HG03432 (cell line): ENCODE measurements around the gene HSPB1.
A peak's percentile ranks its signal among the peaks of the same experiment; 100 is the strongest.
"Not testable (repeated sequence)": the region's sequence is repeated elsewhere in the genome, so short reads cannot be mapped to it uniquely, and the experiment has no call there.

Experiments
- ATAC-seq: cut with Tn5 transposase; IDR thresholded peaks from one replicate; pipeline ENCODE4 v1.9.1; 2021; ENCODE audit warnings: mild to moderate bottlenecking, moderate library complexity; ENCODE audit not compliant: unreplicated experiment

HSPB1 gene

DNA sequence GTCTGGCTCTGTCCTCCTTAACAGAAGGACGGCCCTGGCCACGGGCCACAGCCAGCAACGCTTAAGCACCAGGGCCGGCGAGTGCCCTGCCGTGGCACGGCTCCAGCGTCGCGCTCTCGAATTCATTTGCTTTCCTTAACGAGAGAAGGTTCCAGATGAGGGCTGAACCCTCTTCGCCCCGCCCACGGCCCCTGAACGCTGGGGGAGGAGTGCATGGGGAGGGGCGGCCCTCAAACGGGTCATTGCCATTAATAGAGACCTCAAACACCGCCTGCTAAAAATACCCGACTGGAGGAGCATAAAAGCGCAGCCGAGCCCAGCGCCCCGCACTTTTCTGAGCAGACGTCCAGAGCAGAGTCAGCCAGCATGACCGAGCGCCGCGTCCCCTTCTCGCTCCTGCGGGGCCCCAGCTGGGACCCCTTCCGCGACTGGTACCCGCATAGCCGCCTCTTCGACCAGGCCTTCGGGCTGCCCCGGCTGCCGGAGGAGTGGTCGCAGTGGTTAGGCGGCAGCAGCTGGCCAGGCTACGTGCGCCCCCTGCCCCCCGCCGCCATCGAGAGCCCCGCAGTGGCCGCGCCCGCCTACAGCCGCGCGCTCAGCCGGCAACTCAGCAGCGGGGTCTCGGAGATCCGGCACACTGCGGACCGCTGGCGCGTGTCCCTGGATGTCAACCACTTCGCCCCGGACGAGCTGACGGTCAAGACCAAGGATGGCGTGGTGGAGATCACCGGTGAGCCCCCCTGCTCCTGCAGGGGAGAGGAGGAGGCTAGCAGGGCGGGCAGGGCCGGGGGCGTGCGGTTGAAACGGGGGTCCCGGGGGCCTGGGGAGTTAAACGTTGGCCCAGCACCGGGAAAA, at the start of gene HSPB1:
HSPB1 (plus strand) TSS at position 327 of the 855 bp plus-strand sequence; CDS start at position 367, 40 bp downstream.
- peak; percentile 76 for ATAC-seq

DNA sequence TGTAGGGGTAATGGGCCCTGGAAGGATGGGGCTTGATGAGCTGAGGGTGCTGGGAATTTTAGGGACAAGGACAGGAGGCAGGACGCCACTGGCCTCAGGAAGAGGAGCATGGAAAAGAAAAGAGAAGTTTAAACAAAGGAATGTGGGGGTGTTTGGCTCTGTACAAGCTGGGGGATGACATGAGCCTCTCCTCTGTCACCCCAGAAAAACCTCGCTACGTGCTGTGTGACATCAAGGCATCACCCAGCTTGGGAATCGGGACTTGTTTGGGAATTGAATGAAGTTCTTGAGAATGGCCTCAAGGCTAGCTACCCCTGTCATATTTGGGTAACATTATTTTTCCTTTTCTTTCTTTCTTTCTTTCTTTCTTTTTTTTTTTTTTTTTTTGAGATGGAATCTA, 47.7 kb upstream of the HSPB1 start:
- no peak for ATAC-seq

DNA sequence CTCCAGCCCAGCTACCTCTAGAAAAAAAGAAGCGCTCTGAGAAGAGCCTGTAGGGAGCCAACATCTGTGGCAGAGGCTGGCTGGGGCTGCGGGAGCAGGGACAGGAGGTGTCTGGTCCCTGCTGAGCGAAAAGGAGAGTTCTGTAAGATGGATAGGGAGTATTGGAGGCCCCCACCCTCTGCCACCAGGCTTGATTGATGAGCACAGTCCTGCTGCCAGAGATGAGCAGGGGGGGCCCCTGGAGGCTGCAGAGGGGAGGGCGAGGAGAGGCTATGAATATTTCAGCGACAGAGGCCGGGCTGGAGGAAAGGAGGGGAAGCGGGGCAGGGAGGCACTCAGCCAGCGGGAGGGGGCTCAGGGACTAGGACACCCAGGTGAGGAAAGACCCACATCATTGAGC, 44.5 kb upstream of the HSPB1 start:
- ATAC-seq, result no peak

DNA sequence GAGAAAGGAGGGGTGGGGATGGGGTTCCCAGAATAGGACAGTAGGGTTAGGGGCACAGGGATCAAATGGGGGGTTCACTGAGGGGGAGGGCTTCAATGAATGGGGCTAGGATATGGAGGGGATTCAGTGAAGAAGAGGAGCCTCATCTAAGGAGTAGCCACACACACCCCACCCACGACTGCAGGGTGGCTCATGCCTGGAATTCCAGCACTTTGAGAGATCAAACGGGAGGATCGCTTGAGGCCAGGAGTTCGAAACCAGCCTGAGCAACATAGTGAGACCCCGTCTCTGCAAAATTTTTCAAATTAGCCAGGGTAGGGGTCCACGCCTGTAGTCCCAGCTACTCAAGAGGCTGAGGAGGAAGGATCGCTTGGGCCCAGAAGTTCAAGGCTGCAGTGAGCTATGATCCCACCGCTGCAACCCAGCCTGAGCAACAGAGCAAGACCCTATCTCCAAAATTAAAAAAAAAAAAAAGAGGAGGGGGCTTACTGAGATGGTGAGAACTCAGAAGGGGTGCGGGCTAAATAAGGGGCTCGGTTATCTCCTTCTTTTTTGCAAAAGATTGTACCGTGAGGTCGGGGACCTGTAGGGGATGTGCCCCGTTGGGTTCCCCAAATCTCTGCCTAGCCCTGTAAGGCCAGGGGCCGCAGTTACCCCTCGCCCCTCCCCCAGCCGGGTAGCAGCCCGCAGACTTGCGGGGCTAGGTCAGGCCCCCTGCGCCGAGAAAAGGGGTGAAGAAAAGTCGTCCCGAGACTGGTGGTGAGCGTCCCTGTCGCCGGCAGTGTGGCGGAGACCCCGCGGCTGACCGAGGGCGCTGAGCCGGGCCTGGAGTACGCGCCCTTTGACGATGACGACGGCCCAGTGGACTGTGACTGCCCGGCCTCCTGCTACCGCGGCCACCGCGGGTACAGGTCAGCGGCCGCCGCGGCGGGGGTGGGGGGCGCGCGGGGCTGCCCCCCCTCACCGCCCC, 43.1 kb upstream of the HSPB1 start:
- ATAC-seq, result no peak

DNA sequence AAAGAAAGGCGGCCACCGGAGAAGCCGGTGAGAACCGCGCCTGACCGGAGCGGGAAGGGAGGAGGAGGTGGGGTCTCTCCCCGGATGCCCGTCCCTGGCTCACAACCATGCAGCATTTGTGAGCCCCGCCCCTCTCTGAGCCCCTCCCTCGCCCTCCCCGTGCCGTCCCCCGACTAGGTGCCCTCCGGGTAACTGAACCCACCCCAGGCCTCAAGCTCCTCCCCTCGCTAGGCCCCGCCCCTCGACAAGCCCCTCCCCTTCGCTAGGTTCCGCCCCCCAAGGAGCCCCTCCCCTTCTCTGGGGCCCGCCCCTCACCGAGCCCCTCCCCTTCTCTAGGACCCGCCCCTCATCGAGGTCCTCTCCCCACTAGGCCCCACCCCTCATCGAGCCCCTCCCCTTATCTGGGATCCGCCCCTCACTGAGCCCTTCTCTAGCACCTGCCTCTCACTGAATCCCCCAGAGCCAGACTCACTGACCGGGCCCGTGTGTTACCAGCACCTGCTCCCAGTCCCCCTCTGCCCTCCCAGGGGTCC, 42.2 kb upstream of the HSPB1 start:
- no peak for ATAC-seq

DNA sequence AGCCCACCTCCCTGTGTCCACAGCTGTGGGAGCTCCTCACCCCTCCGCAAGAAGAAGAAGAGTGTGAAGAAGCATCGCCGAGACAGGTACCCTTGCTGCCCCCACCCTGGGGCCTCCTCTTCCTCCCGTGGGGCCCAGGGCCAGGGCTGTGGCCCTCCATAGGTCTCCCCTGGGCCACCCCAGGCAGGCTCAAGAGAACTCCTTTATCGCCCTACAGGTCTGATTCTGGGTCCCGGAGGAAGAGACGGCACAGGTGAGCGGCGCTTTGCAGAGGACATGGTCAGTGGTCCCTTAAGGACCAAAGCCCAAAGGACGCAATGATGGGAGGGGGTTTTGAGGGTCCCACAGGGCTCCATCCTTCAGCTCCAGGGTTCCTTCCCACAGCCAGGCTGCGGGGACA, 41.1 kb upstream of the HSPB1 start:
- ATAC-seq, result no peak

DNA sequence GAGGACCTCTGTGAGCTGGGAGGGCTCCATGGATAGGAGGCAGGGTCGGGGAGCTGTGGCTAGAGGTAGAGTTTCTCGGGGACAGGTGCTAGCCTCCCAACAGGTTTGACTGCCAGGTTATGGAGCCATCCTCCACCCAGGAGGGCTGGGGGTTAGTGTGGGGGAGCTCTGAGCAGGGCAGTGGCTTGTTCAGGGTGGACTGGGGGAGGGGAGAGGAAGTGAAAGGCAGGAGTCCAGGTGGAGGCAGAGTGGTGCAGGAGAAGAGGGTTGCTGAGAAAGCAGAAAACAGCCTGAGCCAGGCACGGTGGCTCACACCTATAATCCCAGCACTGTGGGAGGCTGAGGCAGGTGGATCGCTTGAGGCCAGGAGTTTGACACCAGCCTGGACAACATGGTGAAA, 40.5 kb upstream of the HSPB1 start:
- ATAC-seq, result no peak

DNA sequence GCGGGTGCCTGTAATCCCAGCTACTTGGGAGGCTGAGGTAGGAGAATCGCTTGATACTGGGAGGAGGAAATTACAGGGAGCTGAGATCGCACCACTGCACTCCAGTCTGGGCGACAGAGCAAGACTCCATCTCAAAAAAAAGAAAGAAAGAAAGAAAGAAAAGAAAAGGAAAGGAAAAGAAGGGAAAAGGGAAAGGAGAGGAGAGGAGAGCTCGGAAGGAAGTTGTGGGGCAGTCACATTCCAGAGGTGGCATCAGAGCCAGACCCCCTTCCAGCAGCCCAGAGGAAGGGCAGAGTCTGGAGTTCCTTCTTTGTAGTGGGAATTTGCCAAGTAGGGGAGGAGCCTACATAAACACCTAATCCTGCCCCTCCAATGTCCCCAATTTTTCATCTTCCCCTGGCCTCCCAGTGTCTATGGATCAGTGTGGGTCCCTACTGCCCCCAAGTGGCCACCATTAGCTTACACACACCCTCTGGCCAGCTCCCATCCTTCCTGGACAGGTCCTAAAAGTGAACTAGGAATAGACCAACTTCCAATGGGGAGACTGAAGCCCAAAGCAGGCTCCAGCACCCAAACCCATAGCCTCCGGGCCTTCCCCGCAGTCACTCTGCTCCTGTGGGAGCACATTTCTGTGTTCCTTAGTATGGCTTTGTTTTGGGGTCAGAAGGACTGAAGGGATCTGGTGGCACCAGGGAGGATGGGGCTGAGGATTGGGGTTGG, 39.6 kb upstream of the HSPB1 start:
- ATAC-seq, result no peak

DNA sequence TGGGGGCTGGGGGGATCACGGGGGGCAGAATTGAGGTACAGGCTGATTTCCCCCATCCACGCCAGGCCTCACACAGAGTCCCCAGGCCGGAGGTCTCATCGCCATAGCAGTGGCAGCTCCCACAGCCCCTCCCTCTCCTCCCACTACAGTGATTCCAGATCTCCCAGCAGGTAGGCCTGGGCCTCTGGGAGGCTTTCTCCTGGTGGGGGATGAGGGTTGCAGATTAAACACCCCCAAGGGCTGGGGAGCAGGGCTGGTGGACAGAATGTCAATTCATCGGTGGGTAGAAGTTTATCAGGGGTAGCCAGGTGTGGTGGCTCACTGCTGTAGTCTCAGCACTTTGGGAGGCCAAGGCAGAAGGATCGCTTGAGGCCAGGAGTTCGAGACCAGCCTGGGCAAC, 37.2 kb upstream of the HSPB1 start:
- no peak for ATAC-seq

DNA sequence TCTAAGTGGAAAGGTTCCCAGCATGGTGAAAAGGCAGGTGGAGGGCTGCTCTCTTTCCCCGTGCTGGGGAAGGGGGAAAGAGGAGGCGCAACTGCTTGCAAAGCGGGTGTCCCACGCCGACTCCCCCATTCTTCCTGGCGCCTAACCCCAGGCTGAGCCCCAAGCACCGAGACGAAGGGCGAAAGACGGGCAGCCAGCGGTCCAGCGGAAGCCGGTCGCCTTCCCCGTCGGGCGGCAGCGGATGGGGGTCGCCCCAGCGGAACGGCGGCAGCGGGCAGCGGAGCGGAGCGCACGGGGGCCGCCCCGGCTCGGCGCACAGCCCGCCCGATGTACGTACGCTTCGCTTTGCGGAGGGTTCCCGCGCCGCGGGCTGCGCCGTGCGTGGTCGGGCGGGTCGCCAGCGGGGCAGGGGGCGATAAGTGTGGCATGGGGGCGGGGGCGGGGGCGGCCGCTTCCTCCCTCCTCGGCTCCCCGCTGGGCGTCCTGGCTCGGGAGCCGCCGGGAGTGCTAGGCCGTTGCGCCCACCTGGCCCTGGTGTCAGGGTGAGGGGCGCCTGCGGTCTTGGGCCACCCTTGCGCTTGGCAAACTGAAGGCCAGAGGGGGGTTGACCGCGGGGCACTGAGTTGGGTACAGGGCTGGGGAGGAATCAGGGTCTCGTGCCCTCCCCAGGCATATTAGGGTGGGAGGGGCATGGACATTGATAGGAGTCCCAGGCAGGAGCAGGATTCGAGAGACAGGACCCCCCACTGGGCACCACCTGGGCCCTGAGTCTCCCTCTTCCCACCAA, 35.2 kb upstream of the HSPB1 start:
- ATAC-seq, result no peak

DNA sequence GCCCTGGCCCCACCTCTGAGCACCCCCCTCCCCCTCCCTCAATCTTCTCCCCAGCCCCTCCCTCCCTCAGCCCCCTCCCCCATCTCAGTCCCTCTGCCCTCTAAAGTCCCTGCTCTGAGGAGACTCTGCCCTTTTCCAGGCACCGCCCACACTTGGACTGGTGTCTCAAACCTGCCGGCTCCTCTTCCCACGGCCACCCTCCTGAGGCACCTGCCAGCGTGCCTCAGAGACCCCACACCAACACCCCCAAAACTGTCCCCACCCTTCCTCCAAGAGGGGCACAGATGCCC, 34.6 kb upstream of the HSPB1 start:
- ATAC-seq, result no peak

DNA sequence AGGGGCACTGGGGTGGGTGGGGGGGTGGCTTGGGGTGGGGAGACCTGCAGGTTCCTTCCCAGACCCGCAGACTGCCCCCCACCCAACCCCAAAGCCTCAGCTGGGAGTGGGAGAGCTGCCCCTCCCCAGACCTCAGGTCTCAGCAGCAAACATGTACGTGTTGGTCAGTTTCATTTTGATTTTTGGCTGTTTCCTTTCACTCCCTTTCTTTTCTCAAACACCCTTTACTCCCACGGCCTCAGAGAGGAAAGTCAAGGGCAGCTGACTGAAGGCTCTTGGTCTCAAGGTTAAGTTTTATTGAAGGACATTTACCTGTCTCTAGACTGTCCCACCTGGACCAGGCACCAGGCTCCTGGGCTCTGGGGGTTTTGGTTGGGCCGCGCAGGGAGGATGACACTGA, 34.1 kb upstream of the HSPB1 start:
- no peak for ATAC-seq

DNA sequence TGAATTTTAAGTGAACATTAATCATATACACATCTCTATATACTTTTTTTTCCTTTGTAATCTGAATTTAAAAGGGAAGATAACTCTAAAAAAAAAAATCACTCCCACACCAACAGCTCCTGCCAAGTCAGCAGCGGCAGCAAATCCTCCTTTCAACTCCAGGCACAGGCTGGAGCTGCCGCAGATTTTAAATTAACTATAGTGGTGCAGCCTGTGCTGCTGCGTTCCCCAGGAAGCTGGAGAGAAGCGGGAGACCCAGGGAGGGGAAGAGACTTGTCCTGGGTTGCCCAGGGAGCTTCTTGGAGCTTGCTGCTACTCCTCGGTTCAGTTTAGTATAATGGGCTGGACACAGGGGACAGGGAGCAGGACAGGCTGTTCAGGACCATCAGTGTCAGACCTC, 32.6 kb upstream of the HSPB1 start:
- ATAC-seq, result no peak

DNA sequence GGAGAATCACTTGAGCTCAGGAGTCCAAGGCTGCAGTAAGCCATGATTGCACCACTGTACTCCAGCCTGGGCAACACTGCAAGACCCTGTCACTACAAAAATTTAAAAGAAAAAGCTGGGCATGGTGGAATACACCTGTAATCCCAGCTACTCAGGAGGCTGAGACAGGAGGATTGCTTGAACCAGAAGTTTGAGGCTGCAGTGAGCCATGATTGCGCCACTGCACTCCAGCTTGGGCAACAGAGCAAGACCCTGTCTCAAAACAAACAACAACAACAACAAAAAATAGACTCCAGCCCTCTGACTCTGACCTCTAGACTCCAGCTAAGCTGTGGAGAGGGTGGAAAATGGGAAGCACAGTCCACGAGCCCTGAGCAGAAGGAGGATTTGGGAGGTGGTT, 31.1 kb upstream of the HSPB1 start:
- not testable (repeated sequence) for ATAC-seq

DNA sequence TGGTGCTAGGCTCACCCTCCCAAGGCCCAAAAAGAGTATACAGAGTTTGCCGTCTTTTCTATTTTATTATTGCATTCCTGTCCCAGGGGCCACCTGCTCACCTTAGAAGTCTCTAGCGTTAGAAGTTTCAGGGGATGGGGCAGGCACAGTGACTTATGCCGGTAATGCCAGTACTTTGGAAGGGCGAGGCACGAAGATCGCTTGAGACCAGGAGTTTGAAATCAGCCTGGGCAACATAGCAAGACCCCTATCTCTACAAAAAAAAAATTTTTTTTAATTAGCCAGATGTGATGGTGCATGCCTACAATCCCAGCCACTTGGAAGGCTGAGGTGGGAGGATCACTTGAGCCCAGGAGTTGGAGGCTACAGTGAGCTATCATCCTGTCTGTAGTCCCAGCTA, 30.3 kb upstream of the HSPB1 start:
- no peak for ATAC-seq

DNA sequence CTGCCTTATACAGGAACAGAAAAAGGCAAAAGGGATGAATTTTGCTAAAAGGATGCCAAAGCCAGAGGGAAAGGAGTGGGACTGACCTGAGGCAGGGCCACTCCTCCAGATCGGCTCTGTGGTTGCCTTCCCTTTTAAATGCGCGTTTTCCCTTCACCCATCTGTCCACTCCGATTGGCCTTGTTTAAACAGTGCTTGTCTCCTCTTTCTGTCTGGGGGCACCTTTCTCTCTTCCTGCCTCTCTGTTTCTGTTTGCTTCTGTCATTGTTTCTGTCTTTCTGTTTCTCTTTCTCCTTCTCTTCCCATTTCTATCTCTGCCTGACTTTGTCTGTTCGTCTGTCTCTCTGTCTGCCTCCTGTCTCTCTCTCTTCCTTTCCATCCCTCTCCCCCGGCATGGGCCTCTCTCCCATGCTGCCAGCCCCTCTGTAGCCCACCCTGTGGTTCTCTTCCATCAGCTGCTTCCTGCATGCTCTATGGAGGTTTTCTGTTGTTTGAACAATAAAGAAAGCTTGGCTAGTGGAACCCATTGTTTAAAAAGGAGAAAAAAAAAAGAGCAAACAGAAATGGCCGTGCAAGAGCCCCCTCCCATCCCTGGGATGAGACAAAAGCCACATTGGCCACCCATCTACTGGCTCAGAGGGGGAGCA, 29.5 kb upstream of the HSPB1 start:
- peak; percentile 75 for ATAC-seq

DNA sequence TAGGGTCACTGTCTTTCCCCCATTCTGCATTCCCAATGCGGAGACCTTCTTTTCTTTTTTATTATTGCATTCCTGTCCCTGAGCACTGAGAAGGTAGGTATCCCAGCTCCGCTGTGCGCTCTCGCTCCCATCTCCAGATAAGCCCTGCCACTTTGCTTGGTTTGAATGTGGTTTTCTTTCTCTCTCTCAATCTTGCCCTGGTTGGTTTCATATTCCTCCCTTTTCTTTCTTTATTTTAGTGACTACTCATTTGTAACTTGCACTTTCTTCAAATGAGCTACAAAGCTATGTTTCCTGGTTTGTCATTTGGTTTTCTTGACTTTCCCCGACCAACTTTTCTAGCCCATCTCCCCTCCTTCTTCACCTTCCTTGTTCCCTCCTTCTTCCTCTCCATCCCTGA, 29.0 kb upstream of the HSPB1 start:
- ATAC-seq, result no peak

DNA sequence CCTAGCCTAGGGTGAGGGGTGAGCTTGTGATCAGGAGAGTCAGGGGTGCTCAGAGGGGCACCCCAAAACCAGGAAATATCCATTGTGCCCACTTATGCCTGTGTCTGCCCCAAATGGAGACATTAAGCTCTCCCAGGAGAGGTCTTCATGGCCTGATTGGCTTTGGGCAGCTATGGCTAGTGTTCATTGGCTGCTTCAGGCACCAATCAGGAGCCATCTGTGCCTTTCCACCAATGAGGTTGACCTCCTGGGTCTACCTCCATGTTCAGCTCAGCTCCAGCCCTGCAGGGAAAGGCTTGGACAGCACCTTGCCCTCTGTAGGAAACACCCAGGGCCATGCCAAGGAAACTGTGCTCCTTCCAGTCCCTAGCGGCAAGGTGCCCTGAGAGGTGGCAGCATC, 23.9 kb upstream of the HSPB1 start:
- no peak for ATAC-seq

DNA sequence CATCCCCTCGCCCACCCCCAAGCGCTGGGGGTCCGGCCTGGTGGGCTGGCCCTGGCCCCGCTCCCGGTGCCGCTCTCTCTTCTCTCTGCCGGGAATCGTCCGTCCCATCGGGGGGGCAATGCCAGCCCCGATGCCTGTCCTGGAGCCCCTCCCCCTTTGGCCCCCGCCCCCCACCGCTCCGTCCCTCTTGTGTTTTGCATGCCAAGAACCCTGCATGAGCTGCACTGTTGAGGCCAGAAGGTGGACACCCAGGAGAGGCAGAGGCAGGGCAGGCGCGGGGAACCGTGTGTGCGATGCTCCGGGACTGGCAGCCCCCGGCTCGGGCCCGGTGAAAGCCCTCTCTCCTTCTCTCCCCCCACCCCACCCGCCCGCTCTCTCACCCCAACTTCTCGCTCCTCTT, 22.1 kb upstream of the HSPB1 start:
- ATAC-seq, result no peak
